Neuronal stem cell (in vitro differentiated cells): ENCODE results near the gene NDUFS3.
A peak's percentile ranks its signal among the peaks of the same experiment; 100 is the strongest.
"Not testable (repeated sequence)": the region's sequence is repeated elsewhere in the genome, so short reads cannot be mapped to it uniquely, and the experiment has no call there.

Experiments
- DNase-seq: peaks from one replicate; pipeline ENCODE4 v3.0.0-alpha.2; 2013; ENCODE audit warnings: low spot score
- H2AFZ ChIP-seq: one replicate; pipeline ENCODE4 v1.6.1; 2013; ENCODE audit warnings: mild to moderate bottlenecking, low read length, inconsistent platforms
- H2AK5ac ChIP-seq: 2 replicates; pipeline ENCODE4 v1.6.1; 2013; ENCODE audit warnings: low read depth, mild to moderate bottlenecking, inconsistent platforms, low read length, moderate library complexity, mixed read lengths
- H2BK120ac ChIP-seq: 2 replicates; pipeline ENCODE4 v1.6.1; 2013; ENCODE audit warnings: low read depth, mild to moderate bottlenecking, inconsistent platforms, low read length, moderate library complexity, mixed read lengths
- H2BK12ac ChIP-seq: one replicate; pipeline ENCODE4 v1.6.1; 2013; ENCODE audit warnings: low read length, inconsistent platforms
- H2BK15ac ChIP-seq: 2 replicates; pipeline ENCODE4 v1.6.1; 2013; ENCODE audit warnings: mild to moderate bottlenecking, low read length, inconsistent platforms, mixed read lengths
- H2BK5ac ChIP-seq: one replicate; pipeline ENCODE4 v1.6.1; 2013; ENCODE audit warnings: inconsistent platforms, mild to moderate bottlenecking, low read length, moderate library complexity
- H3K14ac ChIP-seq: one replicate; pipeline ENCODE4 v1.6.1; 2013; ENCODE audit warnings: low read length, inconsistent platforms
- H3K18ac ChIP-seq: 2 replicates; pipeline ENCODE4 v1.6.1; 2013; ENCODE audit warnings: low read length, inconsistent platforms
- H3K23ac ChIP-seq: 2 replicates; pipeline ENCODE4 v1.6.1; 2013; ENCODE audit warnings: low read depth, mild to moderate bottlenecking, mixed read lengths, low read length, inconsistent platforms; ENCODE audit not compliant: poor library complexity
- H3K27ac ChIP-seq: replicated peaks from 3 replicates; pipeline ENCODE4 v1.5.1; 2013; ENCODE audit warnings: low read length, inconsistent platforms
- H3K27me3 ChIP-seq, 3 experiments: 2 replicates each; pipeline ENCODE4 v1.6.1; 2013; ENCODE audit warnings: low read length in 3 of 3, mild to moderate bottlenecking in 2 of 3, inconsistent platforms in 1 of 3, low read depth in 1 of 3, mixed read lengths in 1 of 3, moderate library complexity in 1 of 3; ENCODE audit not compliant: control insufficient read depth in 3 of 3, insufficient read depth in 3 of 3
- H3K36me3 ChIP-seq, 2 donors: replicated peaks in 1 of 2; 2 replicates each; pipeline ENCODE4 v1.6.1; 2013; ENCODE audit warnings: low read length in 2 of 2; ENCODE audit not compliant: control insufficient read depth in 2 of 2, insufficient read depth in 2 of 2
- H3K4ac ChIP-seq: 2 replicates; pipeline ENCODE4 v1.6.1; 2013; ENCODE audit warnings: inconsistent platforms, mild to moderate bottlenecking, low read length, moderate library complexity
- H3K4me1 ChIP-seq, 2 donors: 1 replicate in 1 of 2; 2 replicates in 1 of 2; pipeline ENCODE4 v1.6.1; 2013; ENCODE audit warnings: low read length in 2 of 2, low read depth in 1 of 2; ENCODE audit not compliant: control insufficient read depth in 2 of 2, insufficient read depth in 1 of 2
- H3K4me2 ChIP-seq: one replicate; pipeline ENCODE4 v1.6.1; 2013; ENCODE audit warnings: mild to moderate bottlenecking, low read length, inconsistent platforms; ENCODE audit not compliant: insufficient read depth, poor library complexity, severe bottlenecking
- H3K4me3 ChIP-seq, 2 donors: 2 replicates each; pipeline ENCODE4 v1.5.1; 2013; ENCODE audit warnings: low read length in 2 of 2, mild to moderate bottlenecking in 2 of 2, inconsistent platforms in 1 of 2, moderate library complexity in 1 of 2
- H3K79me1 ChIP-seq: one replicate; pipeline ENCODE4 v1.6.1; 2013; ENCODE audit warnings: low read depth, mild to moderate bottlenecking, inconsistent platforms, low read length, moderate library complexity
- H3K9ac ChIP-seq: one replicate; pipeline ENCODE4 v1.6.1; 2013; ENCODE audit warnings: mild to moderate bottlenecking, low read depth, low read length, inconsistent platforms; ENCODE audit not compliant: poor library complexity
- H3K9me3 ChIP-seq, 2 donors: replicated peaks in 1 of 2; 2 replicates each; pipeline versions ENCODE3 to v1.6.1; 2013; ENCODE audit warnings: low read length in 2 of 2, mild to moderate bottlenecking in 2 of 2, inconsistent platforms in 1 of 2, low read depth in 1 of 2, mixed read lengths in 1 of 2, moderate library complexity in 1 of 2; ENCODE audit not compliant: control insufficient read depth in 2 of 2, insufficient read depth in 1 of 2
- H4K8ac ChIP-seq: one replicate; pipeline ENCODE4 v1.6.1; 2013; ENCODE audit warnings: low read depth, mild to moderate bottlenecking, inconsistent platforms, low read length, moderate library complexity
- H4K91ac ChIP-seq: one replicate; pipeline ENCODE4 v1.6.1; 2013; ENCODE audit warnings: low read length, low read depth, mild to moderate bottlenecking, inconsistent platforms; ENCODE audit not compliant: poor library complexity
- WGBS, 2 donors: extraction: QIAGEN DNeasy Blood & Tissue Kit; methylation state at CpG; one replicate each; pipeline ENCODE4 v1.1.7; 2013; ENCODE audit warnings: missing lambda C conversion rate in 2 of 2, mixed read lengths in 1 of 2; ENCODE audit not compliant: insufficient read length in 2 of 2, insufficient replicate concordance in 1 of 2; ENCODE audit errors: extremely low coverage in 2 of 2; 5-methylcytosine and 5-hydroxymethylcytosine counted together

The NDUFS3 gene

GRCh38 chr11:47560426-47560825 is 18.4 kb upstream of the NDUFS3 start:
- Histone ChIP-seq H3K79me1 (no peaks in the 10 kb centered on the region), H3K9me3 (no peaks in the 10 kb centered on the region), H3K27ac (no peak overlapping the region), H3K14ac (no peak overlapping the region), H3K4me2 (no peak overlapping the region), H2BK15ac (no peak overlapping the region), H3K23ac (no peak overlapping the region), H2AFZ (no peak overlapping the region), H3K4ac (no peak overlapping the region), H4K8ac (no peak overlapping the region), H3K27me3 (peaks cover 0 to 3% (median 0%) of the 10 kb centered on the region in 3 experiments), H2BK12ac (no peak overlapping the region), H4K91ac (no peak overlapping the region), H3K4me1 (peaks cover 0 to 4% of the 10 kb centered on the region in 2 donors), H3K9ac (no peak overlapping the region), H3K18ac (no peak overlapping the region), H3K4me3 (no peak overlapping the region), H2BK120ac (no peak overlapping the region), H2AK5ac (no peak overlapping the region), H3K36me3 (no peaks in the 10 kb centered on the region), H2BK5ac (no peak overlapping the region)
- no CpG with 5 or more reads among the region's 2 CpGs for WGBS, 2 donors
- no peak for DNase-seq

- not testable (repeated sequence) for H3K9me3 ChIP-seq, H2BK12ac ChIP-seq, H4K91ac ChIP-seq, H3K4ac ChIP-seq, H3K4me3 ChIP-seq, H4K8ac ChIP-seq, H2BK15ac ChIP-seq, H3K79me1 ChIP-seq, H3K23ac ChIP-seq, H3K27ac ChIP-seq, H3K27me3 ChIP-seq, H3K9ac ChIP-seq, H3K14ac ChIP-seq, H2AFZ ChIP-seq, H3K4me1 ChIP-seq, H2BK120ac ChIP-seq, DNase-seq, H3K18ac ChIP-seq, H2AK5ac ChIP-seq, H3K36me3 ChIP-seq, H3K4me2 ChIP-seq, H2BK5ac ChIP-seq
- no CpG with 5 or more reads among the region's 4 CpGs for WGBS, 2 donors
These were observed 16.5 kb upstream of the NDUFS3 start for GRCh38 chr11:47562393-47562792.

GRCh38 chr11:47564366-47564765 is 14.5 kb upstream of the NDUFS3 start:
- WGBS, 2 donors = no CpG with 5 or more reads among the region's 10 CpGs
- H3K4me2 ChIP-seq, H4K91ac ChIP-seq, H3K36me3 ChIP-seq, H3K27me3 ChIP-seq, H3K18ac ChIP-seq, H2AFZ ChIP-seq, H2BK120ac ChIP-seq, H3K9ac ChIP-seq, H3K4me1 ChIP-seq, H2BK5ac ChIP-seq, H3K4me3 ChIP-seq, H3K79me1 ChIP-seq, DNase-seq, H2AK5ac ChIP-seq, H3K14ac ChIP-seq, H2BK12ac ChIP-seq, H4K8ac ChIP-seq, H3K23ac ChIP-seq, H3K9me3 ChIP-seq, H3K27ac ChIP-seq, H3K4ac ChIP-seq, H2BK15ac ChIP-seq: not testable (repeated sequence)

- Histone ChIP-seq H3K4me3 (peak overlapping the region; percentile 56 to 86), H2BK15ac (peak overlapping the region; percentile 94), H3K14ac (peak overlapping the region; percentile 0), H2BK12ac (no peak overlapping the region), H3K4ac (no peak overlapping the region), H2BK120ac (peak overlapping the region; percentile 97), H3K36me3 (peaks cover 2 to 9% of the 10 kb centered on the region in 2 donors), H3K9me3 (no peaks in the 10 kb centered on the region), H3K79me1 (peaks cover 6% of the 10 kb centered on the region), H4K8ac (peak overlapping the region; percentile 96), H3K18ac (peak overlapping the region; percentile 99), H2AFZ (peak overlapping the region; percentile 93), H4K91ac (no peak overlapping the region), H3K27me3 (peaks cover 0 to 3% (median 0%) of the 10 kb centered on the region in 3 experiments), H3K4me2 (peak overlapping the region; percentile 73), H3K9ac (peak overlapping the region; percentile 96), H2BK5ac (no peak overlapping the region), H2AK5ac (peak overlapping the region; percentile 6), H3K4me1 (peaks cover 0 to 4% of the 10 kb centered on the region in 2 donors), H3K23ac (peak overlapping the region; percentile 97), H3K27ac (no peak overlapping the region)
- no CpG with 5 or more reads among the region's 11 CpGs for WGBS, 2 donors
- DNase-seq = no peak
These were observed 13.9 kb upstream of the NDUFS3 start for GRCh38 chr11:47564933-47565339.
